Stimulated activated CD8-positive, alpha-beta memory T cell treated with anti-CD3 and anti-CD28 coated beads, Interleukin-12 subunit alpha, Interleukin-12 subunit beta, amount 100 ng/mL, for 24 hours (primary cell): ENCODE measurements around the gene AMBN.
"Not testable (repeated sequence)": the region's sequence is repeated elsewhere in the genome, so short reads cannot be mapped to it uniquely, and the experiment has no call there.

Experiments
- DNase-seq: peaks from one replicate; pipeline ENCODE4 v3.0.0-alpha.2; 2020; ENCODE audit errors: extremely low read depth

Gene AMBN

DNA sequence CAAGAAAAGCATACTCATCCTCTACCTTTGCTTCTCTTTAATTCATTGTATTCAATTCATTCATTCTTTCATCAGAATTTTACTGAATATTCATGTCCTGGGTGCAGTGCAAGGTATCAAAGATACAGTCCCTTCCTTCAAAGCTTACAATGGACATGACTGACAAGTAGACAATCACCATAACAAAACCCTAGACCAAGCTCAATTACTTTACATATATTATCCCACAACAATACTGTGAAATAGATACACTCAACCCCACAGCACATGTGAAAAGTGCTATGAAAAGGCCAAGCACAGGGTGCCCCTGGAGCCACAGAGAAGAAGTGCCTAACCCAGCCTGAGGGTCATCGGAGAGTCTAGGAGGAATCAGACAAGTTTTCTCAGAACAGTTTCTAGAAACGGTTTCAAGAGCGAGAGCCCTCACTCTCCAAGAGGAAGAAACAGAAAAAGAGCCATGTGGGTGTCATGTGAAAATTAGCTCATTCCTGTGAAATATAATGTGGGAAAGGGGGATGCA is 15.3 kb downstream of the AMBN start:
- no peak for DNase-seq

DNA sequence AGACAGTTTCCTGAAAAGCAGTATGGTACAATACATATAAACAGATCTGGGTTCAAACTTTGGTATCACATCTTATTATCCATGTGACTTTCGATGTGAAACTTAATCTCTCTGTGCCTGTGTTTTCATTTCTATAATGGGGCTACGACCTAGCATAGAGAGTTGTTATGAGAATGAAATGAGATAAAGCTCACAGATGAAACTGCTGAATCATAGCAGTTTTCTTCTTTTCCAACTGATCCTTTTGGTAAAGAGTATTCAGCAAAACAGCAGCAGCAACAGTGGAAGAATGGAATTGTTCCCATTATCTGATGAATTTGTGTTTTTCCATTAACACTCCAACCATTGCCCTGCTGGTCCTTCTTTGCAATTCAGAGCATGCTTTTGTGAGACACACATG is 16.3 kb downstream of the AMBN start:
- DNase-seq, result no peak

DNA sequence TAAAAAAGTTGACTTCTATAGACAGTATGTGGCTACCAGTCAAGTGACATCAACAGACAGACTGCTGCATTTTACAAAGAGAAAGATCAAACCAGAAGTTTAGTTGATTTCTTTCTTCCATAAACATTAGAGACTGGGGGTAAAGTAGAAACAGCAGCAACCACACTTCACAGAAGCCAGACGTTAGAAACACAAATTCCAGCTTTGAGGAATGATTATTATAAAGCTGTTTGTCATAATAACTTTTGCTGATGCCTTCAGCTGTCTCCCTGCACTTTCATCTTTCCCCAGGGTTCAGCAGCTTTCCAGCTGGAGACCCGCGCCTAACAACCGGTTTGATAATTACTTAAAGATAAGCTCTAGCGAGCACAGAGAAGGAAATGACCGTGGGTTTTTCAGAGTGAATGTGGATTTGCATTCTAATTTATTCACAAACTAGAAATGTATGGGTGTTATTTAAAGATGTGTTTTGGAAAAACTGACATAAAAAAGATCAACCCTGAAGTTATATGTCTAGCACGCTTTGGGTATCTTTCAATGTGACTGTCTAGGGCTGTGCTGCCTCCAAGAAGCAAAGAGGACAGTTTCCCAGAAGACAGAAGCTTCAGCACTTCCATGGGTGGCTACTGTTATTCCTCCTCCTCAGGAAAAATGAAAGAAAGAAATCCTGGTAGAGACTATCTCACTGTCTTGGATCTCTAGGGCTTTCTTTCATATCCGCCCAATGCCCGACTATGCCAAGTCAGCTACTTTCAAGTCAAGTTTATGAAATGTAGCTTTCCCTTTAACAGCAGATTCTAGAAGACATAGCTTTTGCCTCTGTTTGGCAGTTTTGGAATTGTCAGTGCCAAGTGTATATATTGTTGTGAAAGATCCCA is 21.5 kb downstream of the AMBN start:
- no peak for DNase-seq

DNA sequence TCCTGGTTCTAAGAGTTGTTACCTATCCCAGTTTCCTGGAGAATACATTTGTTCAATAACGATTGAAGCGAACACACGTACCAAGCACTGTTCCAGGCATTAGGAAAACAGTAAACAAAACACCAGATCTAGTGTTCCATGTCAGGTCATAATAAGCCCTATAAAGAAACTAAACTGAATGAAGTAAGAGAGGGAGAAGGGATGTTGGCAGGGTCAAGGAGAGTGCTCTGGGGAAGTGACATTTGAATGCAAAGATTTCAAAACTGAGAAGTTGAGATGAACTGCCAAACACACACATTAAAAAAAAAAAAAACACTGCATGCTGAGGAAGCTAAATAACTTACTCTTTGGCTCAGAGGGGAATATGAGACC is 22.1 kb downstream of the AMBN start:
- DNase-seq, result no peak

DNA sequence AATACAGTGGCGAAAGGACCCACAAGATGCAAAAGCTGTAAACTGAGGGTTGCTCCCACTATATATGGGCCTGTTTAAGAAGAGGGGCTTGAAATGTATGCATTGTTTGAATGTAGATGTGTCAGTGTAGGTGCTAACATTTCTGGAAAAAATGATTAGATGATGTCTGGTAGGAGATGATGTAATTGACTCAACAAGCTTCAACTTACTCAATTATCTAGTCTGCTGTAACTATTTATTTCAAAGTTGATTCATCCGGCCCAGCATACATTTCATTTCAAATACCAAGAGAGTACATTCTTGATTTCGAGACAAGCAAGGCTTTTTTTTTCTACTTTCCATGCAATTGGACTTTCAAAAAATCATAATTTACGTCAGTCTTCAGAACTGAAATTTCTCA is 27.2 kb downstream of the AMBN start:
- no peak for DNase-seq

DNA sequence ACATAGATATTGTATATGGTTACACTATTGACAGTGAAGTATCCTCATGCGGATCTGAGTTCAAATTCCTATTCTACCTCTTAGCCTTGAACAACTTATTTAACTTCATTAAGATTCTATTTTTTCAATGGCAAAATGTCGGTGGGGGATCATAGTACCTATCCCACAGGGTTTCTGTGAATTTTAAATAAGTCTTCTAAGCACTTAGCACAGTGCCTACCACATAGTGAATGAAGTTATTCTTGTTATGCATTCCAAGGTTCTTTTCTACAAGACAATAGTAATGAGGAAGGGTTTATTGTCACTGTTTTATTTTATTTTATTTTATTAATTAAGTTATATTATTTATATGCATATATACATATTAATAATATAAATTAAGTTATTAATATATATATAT is 27.7 kb downstream of the AMBN start:
- no peak for DNase-seq

DNA sequence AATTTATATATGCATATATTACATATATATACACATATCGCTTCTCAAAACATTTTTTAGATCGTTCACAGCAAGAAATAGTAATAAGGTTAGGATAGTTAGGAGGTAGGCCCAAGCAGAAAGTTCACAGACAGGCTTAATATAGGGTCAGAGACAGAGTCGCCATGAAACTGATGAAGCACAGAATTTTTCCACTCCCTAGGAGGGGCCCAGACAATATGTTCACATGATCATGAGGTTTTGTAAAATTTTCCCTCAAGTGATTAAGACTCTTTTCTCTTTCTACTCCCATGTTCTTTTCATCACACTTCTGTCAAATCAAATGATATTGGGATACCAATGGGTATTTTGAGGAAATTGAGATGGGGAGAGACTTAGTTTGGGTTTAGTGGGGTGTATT is 31.3 kb downstream of the AMBN start:
- no peak for DNase-seq

DNA sequence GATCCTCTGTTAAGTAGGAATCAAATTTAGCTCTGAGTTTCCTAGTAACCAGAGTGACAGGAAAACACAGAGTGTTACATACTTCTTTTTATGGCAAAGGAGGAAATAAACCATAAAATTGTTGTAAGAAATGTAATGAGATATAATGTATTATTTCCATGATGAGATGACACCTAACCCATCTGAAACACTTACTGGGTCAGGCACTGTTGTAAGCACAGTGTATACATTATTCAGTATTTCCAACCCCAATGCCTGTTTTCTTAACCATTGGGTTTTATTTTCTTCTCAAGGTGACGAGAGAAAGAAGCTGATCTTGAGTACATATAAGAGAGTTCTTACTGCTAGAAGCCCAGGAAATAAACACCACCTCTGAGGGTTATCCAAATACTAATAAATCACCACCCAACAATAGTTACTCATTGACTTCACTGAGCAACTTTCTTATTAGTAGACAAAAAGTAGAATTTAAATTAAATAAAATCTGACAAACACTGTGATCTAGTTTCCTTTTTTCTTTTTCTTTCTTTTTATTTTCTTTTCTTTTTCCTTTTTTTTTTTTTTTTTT is 32.3 kb downstream of the AMBN start:
- no peak for DNase-seq

DNA sequence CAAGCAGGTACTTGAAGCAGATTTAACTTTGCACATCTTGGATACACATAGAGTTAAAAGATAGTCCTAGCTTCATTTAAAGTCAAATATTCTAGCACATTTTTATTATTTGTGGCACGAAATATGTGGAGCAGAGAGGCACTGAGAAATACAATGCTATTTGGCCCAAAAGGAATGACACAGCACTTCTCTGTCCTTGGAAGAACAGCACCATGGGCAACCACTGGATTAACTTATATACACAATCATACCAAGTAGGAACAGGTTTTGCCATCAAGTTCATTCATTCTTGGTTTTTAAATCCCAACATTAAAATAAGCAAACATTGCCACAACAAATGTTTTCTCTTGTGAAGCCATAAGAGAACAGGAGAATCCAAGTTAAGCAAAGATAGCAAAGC is 35.6 kb downstream of the AMBN start:
- DNase-seq, result no peak

DNA sequence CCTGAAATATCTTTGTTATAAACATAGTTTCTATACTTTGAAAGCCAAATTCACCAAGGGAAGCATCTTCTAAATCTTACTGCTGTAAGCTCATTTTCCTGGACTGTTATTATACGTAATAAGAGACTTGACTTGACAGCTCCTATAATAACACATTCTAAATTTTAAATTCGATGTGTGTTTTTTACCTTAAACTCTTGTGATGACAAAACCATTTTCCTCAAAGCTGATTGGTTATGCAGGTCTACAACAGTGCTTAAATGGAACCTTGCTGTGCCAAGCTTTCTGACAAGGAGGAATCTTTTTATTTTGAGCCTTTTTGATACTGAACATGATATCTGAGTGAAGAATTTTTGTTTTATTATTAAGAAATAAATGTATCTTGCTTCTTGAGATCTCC is 36.4 kb downstream of the AMBN start, which contains the start of gene ENAM:
TSS of gene ENAM (plus strand) at position 301 of the 400 bp plus-strand sequence. CDS start 757 bp downstream, outside the sequence.
- no peak for DNase-seq

DNA sequence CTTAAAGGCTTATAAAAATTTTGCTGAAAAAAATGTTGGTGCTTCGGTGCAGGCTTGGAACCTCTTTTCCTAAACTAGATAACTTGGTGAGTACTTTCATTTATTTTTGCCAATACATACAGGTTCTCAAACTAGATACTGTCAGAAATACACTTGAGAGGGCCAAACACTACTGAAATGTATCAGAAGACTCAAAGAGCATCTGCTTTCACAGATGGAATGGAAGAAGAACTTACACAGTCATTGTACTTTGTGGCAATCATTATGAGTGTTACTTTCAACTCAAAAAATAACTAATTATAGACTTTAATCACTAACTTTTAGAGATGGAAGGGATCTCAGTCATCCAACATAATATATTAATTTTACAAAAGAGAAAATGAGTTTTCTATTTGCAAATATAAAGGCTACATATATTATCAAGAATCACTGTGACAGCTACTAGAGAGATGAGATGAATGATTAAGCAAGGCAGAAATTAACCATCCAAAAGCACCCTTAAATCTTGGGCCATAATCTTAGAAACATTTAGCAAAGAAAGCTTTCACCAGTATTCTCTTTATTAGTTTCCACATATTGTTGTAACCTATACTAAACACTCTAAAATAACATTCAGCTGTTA is 37.5 kb downstream of the AMBN start:
- no peak for DNase-seq

DNA sequence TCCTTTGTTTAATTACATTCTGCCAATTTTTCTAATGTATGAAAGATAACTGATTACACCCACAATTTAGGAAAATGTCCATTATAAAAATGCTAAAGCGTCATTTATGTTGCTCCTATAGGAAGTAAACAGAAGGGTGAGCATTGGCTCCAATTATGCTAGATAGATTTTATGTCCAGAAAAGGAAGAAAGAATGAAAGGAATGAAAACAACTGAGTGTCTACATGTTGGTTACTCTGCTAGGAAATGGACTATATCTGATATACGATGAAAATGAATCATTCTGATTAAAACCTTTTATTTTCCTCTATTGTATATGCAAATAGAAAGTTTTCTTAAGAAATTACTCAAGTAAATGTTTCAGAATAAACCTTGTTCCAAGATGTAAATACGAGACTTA is 38.1 kb downstream of the AMBN start:
- DNase-seq, result no peak

DNA sequence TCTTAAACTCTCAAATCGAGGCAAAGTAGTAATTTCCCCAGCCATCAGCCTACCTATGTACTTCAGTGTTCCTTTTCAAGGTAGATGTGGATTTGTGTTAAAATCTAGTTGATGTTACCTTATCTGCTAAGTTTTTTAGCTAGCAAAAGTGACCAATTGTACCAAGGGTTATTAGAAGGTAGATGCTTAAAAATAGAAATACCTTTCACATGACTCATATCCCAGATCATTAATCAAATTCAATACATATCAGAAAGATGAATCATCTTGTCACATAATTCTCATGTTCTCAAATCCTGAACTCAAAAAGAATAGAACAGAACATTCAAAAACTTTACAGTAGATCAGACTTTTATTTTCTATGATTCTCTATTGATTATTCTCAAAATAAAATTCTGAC is 40.0 kb downstream of the AMBN start:
- no peak for DNase-seq

DNA sequence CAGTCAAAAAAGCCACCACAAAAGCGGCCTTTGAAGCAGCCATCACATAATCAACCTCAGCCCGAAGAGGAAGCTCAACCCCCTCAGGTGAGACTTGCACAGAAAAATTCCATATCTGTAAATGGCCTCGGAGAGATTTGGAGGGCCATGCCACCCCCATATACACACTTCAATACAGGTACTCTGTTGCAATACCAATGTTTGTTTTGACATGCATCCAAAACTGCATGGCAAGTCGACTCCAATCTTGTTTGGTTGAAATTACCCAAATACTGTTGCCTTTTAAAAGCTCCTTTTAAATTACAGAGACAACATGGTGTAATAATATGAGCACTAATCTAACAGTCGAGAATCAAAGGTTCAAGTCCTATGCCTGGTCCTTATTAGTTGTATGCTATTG is 42.4 kb downstream of the AMBN start:
- DNase-seq, result no peak

DNA sequence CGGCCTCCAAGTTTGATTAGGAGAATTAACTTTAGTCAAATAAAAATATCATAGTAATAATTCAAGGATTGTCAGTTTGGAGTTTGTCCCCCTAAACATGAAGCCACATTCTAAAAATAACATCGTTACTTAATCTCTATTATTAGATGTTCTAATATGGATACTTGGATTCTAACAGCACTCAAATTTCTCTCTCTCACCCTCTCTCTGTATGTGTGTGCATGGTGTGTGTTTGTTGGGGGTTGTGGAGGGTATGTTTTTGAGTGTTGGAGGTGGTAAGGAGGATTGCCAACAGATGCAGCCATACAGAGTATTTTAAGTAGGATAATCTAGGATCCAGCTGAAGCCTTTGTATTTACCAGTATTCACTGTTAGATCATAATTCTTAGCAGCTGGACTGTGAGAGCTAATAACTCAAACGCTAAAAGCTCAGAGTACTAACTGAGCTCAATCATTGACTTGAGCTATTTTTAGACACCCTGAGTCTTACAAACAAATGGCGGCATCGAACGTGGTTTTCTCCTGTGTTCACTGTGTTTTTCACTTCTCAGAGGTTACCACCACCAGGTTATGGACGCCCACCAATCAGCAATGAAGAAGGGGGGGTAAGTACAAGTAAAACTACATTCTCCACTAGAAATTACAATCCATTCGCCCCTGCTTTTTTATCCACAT is 45.3 kb downstream of the AMBN start:
- no peak for DNase-seq

DNA sequence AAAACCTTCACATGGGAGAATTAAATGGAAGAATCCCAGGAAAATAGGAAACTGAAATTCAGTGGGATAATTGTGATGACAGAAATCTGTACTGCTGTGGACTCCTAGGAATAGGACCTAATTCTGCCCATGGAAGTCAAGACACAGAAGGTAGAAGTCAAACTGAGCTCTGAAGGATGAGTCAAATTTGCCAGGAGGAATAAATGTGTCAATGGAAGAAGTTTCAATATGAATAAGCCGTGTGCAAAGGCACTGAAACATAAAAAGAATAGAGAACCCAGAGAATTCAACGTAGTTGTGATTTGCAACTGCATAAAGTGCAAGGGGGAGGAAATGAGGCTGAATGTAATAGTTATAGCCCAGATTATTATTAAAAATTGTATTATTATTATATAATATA is 48.1 kb downstream of the AMBN start:
- no peak for DNase-seq

DNA sequence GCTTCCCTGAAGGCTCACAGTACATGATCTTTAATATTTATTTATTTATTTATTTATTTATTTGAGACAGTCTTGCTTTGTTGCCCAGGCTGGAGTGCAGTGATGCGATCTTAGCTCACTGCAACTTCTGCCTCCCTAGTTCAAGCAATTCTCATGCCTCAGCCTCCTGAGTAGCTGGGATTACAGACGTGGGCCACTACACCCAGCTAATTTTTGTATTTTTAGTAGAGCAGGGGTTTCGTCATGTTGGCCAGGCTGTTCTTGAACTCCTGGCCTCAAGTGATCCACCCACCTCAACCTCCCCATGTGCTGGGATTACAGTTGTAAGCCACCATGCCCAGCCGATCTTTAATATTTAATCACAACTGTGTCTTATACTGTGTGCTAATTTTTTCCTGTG is 58.7 kb downstream of the AMBN start:
- DNase-seq, result not testable (repeated sequence)

DNA sequence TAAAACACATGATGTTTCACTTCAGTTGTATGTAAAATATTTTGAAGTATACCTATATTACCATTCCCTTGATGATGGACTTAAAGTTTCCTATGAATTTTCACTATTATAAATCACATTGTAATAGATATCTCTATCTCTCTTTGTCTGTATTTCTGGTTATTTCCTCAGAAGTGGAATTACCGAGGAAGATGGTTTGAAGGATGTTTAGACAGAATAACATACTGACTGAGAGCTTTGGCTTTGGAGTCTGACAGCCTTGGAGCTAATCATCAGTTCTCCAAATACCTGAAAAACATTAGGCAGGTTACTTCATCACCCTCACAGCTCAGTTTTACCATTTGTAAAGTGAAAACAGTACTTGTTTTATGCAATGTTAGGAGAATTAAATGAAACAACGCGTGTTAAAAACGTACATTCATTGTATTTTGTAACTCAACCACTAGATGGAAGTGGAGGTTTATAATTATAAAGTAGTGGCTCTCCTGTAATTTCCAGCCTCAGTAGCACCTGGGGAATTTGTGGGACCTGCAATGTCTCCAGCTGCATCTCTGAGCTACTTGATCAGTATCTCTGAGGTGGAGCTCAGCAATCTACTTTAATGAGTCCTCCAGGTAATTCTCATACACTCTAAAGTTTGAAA is 59.9 kb downstream of the AMBN start:
- DNase-seq, result no peak

DNA sequence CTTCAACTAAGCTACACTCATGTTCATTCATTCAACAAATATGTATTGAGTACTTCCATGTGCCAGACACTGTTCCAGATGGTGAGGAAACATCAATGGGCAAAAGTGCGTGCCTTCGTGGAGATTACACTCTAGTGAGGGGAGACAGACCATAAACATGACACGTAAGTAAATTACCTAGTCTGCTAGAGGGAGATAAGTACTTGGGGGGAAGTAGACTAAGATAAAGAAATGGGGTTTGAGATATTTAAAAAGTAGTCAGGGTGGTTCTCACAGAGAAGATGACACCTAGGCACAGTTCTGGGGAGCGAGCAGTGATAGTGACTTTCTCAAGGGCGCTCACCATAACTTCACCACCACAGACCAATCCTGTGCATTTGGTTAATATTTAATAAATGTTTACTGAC is 62.6 kb downstream of the AMBN start:
- DNase-seq, result no peak
